ENCODE results near the gene FGF9. TPM values are rescaled to one million over a fixed set of nuclear protein-coding genes. Genes with fewer than 3 reads are reported as not detected.

FGF9 gene
- total RNA-seq, 1 experiment from 2014 or later: 1.5 TPM

GRCh38 chr13:21723807-21724505 is 53.1 kb downstream of the FGF9 start:
- Histone ChIP-seq H3K4me2 (ENCODE audit: low read length) (no peak overlapping the region), H3K9me2 (ENCODE audit: insufficient read depth) (no peaks in the 10 kb centered on the region), H4K20me1 (ENCODE audit: insufficient read depth) (no peaks in the 10 kb centered on the region), H3K27ac (ENCODE audit: low read depth, low read length) (no peak overlapping the region), H3K36me3 (ENCODE audit: control insufficient read depth in 1 of 2, insufficient read depth in 2 of 2, low read length in 2 of 2) (no peaks in the 10 kb centered on the region), H3K4me3 (replicated peaks in 1 of 2; ENCODE audit: low read depth in 1 of 2, low read length in 2 of 2) (no peak overlapping the region), H3K9ac (ENCODE audit: low read length) (no peak overlapping the region), H3K27me3 (ENCODE audit: insufficient read depth, low read length) (no peaks in the 10 kb centered on the region; the same call in 1 of the 2 replicates), H3K79me2 (ENCODE audit: insufficient read depth, low read length) (no peaks in the 10 kb centered on the region), H3K9me3 (ENCODE audit: control insufficient read depth in 1 of 2, insufficient read depth in 1 of 2, low read depth in 1 of 2, low read length in 2 of 2) (no peaks in the 10 kb centered on the region), H2AFZ (ENCODE audit: low read depth, low read length, poor library complexity, severe bottlenecking) (no peak overlapping the region), H3K4me1 (ENCODE audit: control insufficient read depth in 1 of 2, insufficient read depth in 2 of 2, low read length in 2 of 2) (no peaks in the 10 kb centered on the region)
- no TSS peak for BruUV-seq (replicated peaks)
- ChIA-PET POLR2A (no interaction called here), CTCF (no interaction called here), RAD21 (ENCODE audit: low non-redundant PET in 1 of 2, low total read pairs in 2 of 2, uncharacterized antibody in 2 of 2, unreplicated experiment in 2 of 2) (no interaction called here)
- DNase-seq (ENCODE audit: low read depth, low spot score) (no peak), ATAC-seq (no peak)
- intact Hi-C loops (cut with micrococcal nuclease): no loop called here
- TF ChIP-seq RAD21 (IDR thresholded peaks at IDR 0.05; ENCODE audit: low read depth) (no peak), ELF1 (IDR thresholded peaks at IDR 0.05; ENCODE audit: borderline replicate concordance, low read depth) (no peak), REST (IDR thresholded peaks at IDR 0.05; ENCODE audit: low read depth) (no peak), SIN3A (IDR thresholded peaks at IDR 0.05; ENCODE audit: low read depth) (no peak), EZH2 (IDR thresholded peaks at IDR 0.05) (no peak), SRF (IDR thresholded peaks at IDR 0.05; ENCODE audit: low read depth) (no peak)
